ENCODE data around the gene ZNF214. TPM values are rescaled to one million over a fixed set of nuclear protein-coding genes. Genes with fewer than 3 reads are reported as not detected.
"Not testable (repeated sequence)": the region's sequence is repeated elsewhere in the genome, so short reads cannot be mapped to it uniquely, and the experiment has no call there.

ZNF214 gene
- total RNA-seq, 4 donors from 2014 or later: 0.60 to 2.4 (median 1.1) TPM; not detected in 1

GRCh38 chr11:6962673-6963072, 57.5 kb downstream of the ZNF214 start:
- no peak for DNase-seq
- intact Hi-C loops (cut with DNase I; ENCODE audit: low total_unique reads): no loop called here
- TF ChIP-seq POLR2AphosphoS5 (IDR thresholded peaks at IDR 0.05) (no peak), EP300 (IDR thresholded peaks at IDR 0.05; ENCODE audit: low read depth) (no peak), POLR2A (IDR thresholded peaks at IDR 0.05) (no peak)
- TF ChIP-seq, protein P1, sequence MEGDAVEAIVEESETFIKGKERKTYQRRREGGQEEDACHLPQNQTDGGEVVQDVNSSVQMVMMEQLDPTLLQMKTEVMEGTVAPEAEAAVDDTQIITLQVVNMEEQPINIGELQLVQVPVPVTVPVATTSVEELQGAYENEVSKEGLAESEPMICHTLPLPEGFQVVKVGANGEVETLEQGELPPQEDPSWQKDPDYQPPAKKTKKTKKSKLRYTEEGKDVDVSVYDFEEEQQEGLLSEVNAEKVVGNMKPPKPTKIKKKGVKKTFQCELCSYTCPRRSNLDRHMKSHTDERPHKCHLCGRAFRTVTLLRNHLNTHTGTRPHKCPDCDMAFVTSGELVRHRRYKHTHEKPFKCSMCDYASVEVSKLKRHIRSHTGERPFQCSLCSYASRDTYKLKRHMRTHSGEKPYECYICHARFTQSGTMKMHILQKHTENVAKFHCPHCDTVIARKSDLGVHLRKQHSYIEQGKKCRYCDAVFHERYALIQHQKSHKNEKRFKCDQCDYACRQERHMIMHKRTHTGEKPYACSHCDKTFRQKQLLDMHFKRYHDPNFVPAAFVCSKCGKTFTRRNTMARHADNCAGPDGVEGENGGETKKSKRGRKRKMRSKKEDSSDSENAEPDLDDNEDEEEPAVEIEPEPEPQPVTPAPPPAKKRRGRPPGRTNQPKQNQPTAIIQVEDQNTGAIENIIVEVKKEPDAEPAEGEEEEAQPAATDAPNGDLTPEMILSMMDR (IDR thresholded peaks at IDR 0.05): no peak
- no peaks in the 10 kb centered on the region for H3K9me3 ChIP-seq
- H3K4me3 ChIP-seq: no peak overlapping the region
- no peaks in the 10 kb centered on the region for H3K4me1 ChIP-seq
- H3K27ac ChIP-seq: no peak overlapping the region
- in situ Hi-C loops (cut with MboI; ENCODE audit: low pct_ligation_motif_present in 1 of 4, low pct_unique_long_range_greater_than_20kb in 1 of 4, low sequenced_read_pairs in 3 of 4): no loop called here
- no peaks in the 10 kb centered on the region for H3K36me3 ChIP-seq
- WGBS, 2 donors (ENCODE audit: low coverage in 1 of 2): 71 to 83% methylated on average over 1 of the region's 1 CpG
- H3K27me3 ChIP-seq: no peaks in the 10 kb centered on the region

DNA sequence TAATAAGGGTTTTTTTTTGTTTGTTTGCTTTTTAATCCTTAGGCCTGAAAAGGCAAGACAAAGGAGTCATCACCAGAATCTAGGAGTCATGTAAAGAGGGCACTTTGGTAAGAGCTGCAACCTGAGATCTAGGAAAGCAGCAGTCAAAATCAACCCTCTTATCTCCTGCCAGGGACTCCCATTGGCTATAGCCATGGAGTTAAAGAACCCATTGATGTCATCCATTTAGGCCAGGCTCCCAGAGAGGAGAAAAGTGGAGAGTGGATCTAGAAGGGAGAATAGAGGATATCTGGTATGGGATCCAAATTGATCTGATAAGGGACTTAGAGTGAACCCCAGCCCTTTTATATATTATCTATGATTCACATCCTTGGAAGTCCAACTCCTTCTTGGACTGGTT, 58.0 kb downstream of the ZNF214 start:
- Histone ChIP-seq H3K4me3 (no peak overlapping the region), H3K27me3 (no peaks in the 10 kb centered on the region), H3K9me3 (no peaks in the 10 kb centered on the region), H3K4me1 (no peaks in the 10 kb centered on the region), H3K36me3 (no peaks in the 10 kb centered on the region), H3K27ac (no peak overlapping the region)
- TF ChIP-seq, protein P1 (IDR thresholded peaks at IDR 0.05): no peak
- TF ChIP-seq EP300 (IDR thresholded peaks at IDR 0.05; ENCODE audit: low read depth) (no peak), POLR2A (IDR thresholded peaks at IDR 0.05) (no peak), POLR2AphosphoS5 (IDR thresholded peaks at IDR 0.05) (no peak)
- in situ Hi-C loops (cut with MboI; ENCODE audit: low pct_ligation_motif_present in 1 of 4, low pct_unique_long_range_greater_than_20kb in 1 of 4, low sequenced_read_pairs in 3 of 4) (no loop called here), intact Hi-C loops (cut with DNase I; ENCODE audit: low total_unique reads) (no loop called here)
- DNase-seq: no peak

DNA sequence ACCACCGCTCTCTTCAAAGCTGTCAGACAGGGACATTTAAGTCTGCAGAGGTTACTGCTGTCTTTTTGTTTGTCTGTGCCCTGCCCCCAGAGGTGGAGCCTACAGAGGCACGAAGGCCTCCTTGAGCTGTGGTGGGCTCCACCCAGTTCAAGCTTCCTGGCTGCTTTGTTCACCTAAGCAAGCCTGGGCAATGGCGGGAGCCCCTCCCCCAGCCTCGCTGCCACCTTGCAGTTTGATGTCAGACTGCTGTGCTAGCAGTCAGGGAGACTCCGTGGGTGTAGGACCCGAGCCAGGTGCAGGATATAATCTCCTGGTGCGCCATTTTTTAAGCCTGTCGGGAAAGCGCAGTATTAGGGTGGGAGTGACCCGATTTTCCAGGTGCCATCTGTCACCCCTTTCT, 65.9 kb downstream of the ZNF214 start:
- 93% methylated on average over 10 of the region's 10 CpGs; no CpG with 5 or more reads in 1 of the 2 donors for WGBS, 2 donors (ENCODE audit: low coverage in 1 of 2)
- H3K36me3 ChIP-seq; H3K27ac ChIP-seq; H3K27me3 ChIP-seq; in situ Hi-C loops (cut with MboI; ENCODE audit: low pct_ligation_motif_present in 1 of 4, low pct_unique_long_range_greater_than_20kb in 1 of 4, low sequenced_read_pairs in 3 of 4); H3K9me3 ChIP-seq; DNase-seq; intact Hi-C loops (cut with DNase I; ENCODE audit: low total_unique reads); H3K4me1 ChIP-seq; H3K4me3 ChIP-seq: not testable (repeated sequence)

Other genes starting within 250 kb of the ZNF214 start
- gene OR2AG2, start 248.4 kb downstream of the ZNF214 start, total RNA-seq: 10 to 100 TPM in 1 of 4 donors, under 1 TPM in 3; 0.14 to 17.2 (median 0.79) TPM
- not detected for gene OR2AG1, start 237.3 kb downstream of the ZNF214 start, total RNA-seq
- 1 to 10 TPM in 1 of 4 donors, under 1 TPM in 1, not detected in 2; 0.27 to 1.3 TPM for gene OR6A2, start 220.7 kb downstream of the ZNF214 start, total RNA-seq
- gene OR10A5, start 174.7 kb downstream of the ZNF214 start, total RNA-seq: not detected
- not detected for gene OR10A2, start 157.3 kb downstream of the ZNF214 start, total RNA-seq
- not detected for gene OR10A4, start 143.7 kb downstream of the ZNF214 start, total RNA-seq
- gene OR2D2, start 127.8 kb downstream of the ZNF214 start, total RNA-seq: 1 to 10 TPM in 1 of 4 donors, under 1 TPM in 1, not detected in 2; 0.64 to 1.4 TPM
- not detected for gene OR2D3, start 99.3 kb downstream of the ZNF214 start, total RNA-seq
- gene ZNF215, start 93.9 kb downstream of the ZNF214 start, total RNA-seq: 10 to 100 TPM in 1 of 4 donors, 1 to 10 TPM in 3; 1.1 to 10.6 (median 3.1) TPM
- under 1 TPM in 2 of 4 donors, not detected in 2; 0.41 to 0.48 TPM for gene NLRP14, start 133 bp upstream of the ZNF214 start, total RNA-seq
- 1 to 10 TPM in 1 of 4 donors, under 1 TPM in 1, not detected in 2; 0.79 to 1.2 TPM for gene RBMXL2, start 68.7 kb upstream of the ZNF214 start, total RNA-seq
- under 1 TPM in 2 of 4 donors, not detected in 2; 0.14 to 0.16 TPM for gene SYT9, start 231.6 kb upstream of the ZNF214 start, total RNA-seq

Data from transverse colon (tissue), 4 donors.